GM12878 (cell line): Measurements from ENCODE around the gene TBXAS1. TPM values are rescaled to one million over a fixed set of nuclear protein-coding genes. Genes with fewer than 3 reads are reported as not detected.

Source experiments
- CBX3 ChIP-seq: fragments of 200-600 bp; sonication (generic); IDR thresholded peaks from 2 replicates; pipeline ENCODE4 v1.6.1; 2016; ENCODE audit warnings: low read depth, borderline replicate concordance
- CREB1 ChIP-seq: IDR thresholded peaks from 2 replicates; pipeline ENCODE4 v1.6.1; 2012; ENCODE audit warnings: low read depth, mild to moderate bottlenecking, inconsistent platforms
- EZH2 ChIP-seq: IDR thresholded peaks from 2 replicates; pipeline ENCODE4 v1.6.1; 2012; ENCODE audit warnings: low read depth, mild to moderate bottlenecking, control low read depth, inconsistent platforms, low read length, borderline replicate concordance; ENCODE audit not compliant: control insufficient read depth
- KLF5 ChIP-seq: fragments of 450-650 bp; IDR thresholded peaks from 2 replicates; pipeline ENCODE4 v1.6.1; 2014; ENCODE audit warnings: mild to moderate bottlenecking; ENCODE audit not compliant: partially characterized antibody
- NFYB ChIP-seq: IDR thresholded peaks from 2 replicates; pipeline ENCODE4 v1.6.1; 2011; ENCODE audit warnings: low read depth, mild to moderate bottlenecking, low read length, improper control_type of control experiment, moderate library complexity; ENCODE audit not compliant: insufficient read depth
- NR2C2 ChIP-seq: IDR thresholded peaks from 2 replicates; pipeline ENCODE4 v1.6.1; 2011; ENCODE audit warnings: borderline replicate concordance, low read depth; ENCODE audit not compliant: control insufficient read depth, insufficient read length
- PML ChIP-seq: IDR thresholded peaks from 2 replicates; pipeline ENCODE4 v1.6.1; 2012; ENCODE audit warnings: low read length, inconsistent platforms
- POLR2A ChIP-seq: IDR thresholded peaks from 2 replicates; pipeline ENCODE4 v1.6.1; 2011; ENCODE audit warnings: low read depth, mild to moderate bottlenecking, low read length
- RAD21 ChIP-seq: IDR thresholded peaks from 2 replicates; pipeline ENCODE4 v1.6.1; 2011; ENCODE audit warnings: mild to moderate bottlenecking, low read depth, low read length, moderate library complexity; ENCODE audit not compliant: insufficient read depth
- RELB ChIP-seq: fragments of 450-650 bp; IDR thresholded peaks from 2 replicates; pipeline ENCODE4 v1.6.1; 2017; ENCODE audit warnings: low read depth, mild to moderate bottlenecking, moderate library complexity
- RUNX3 ChIP-seq: IDR thresholded peaks from 2 replicates; pipeline ENCODE4 v1.6.1; 2012; ENCODE audit warnings: low read length, inconsistent platforms
- SIX5 ChIP-seq: IDR thresholded peaks from 2 replicates; pipeline ENCODE4 v1.6.1; 2011; ENCODE audit warnings: mild to moderate bottlenecking, low read depth, low read length, moderate library complexity; ENCODE audit not compliant: severe bottlenecking
- SMC3 ChIP-seq: IDR thresholded peaks from 2 replicates; pipeline ENCODE4 v1.6.1; 2011; ENCODE audit warnings: low read length, improper control_type of control experiment, borderline replicate concordance
- SP1 ChIP-seq: IDR thresholded peaks from one replicate; pipeline ENCODE4 v1.6.1; 2011; ENCODE audit warnings: low read depth, low read length
- SPI1 ChIP-seq: IDR thresholded peaks from 2 replicates; pipeline ENCODE4 v1.6.1; 2011; ENCODE audit warnings: low read depth, mild to moderate bottlenecking, low read length, moderate library complexity, borderline replicate concordance; ENCODE audit not compliant: insufficient read depth
- SUZ12 ChIP-seq: fragments of 200-600 bp; sonication (generic); IDR thresholded peaks from one replicate; pipeline ENCODE4 v1.6.1; 2018; ENCODE audit warnings: antibody characterized with exemption, mild to moderate bottlenecking; ENCODE audit not compliant: unreplicated experiment
- TBL1XR1 ChIP-seq: IDR thresholded peaks from 2 replicates; pipeline ENCODE4 v1.6.1; 2012; ENCODE audit warnings: low read depth, low read length, improper control_type of control experiment
- YBX1 ChIP-seq: fragments of 450-650 bp; IDR thresholded peaks from 2 replicates; pipeline ENCODE4 v1.6.1; 2016; ENCODE audit warnings: antibody characterized with exemption
- ZNF24 ChIP-seq: fragments of 450-650 bp; IDR thresholded peaks from 2 replicates; pipeline ENCODE4 v1.6.1; 2017; ENCODE audit warnings: antibody characterized with exemption, mild to moderate bottlenecking
- ZNF384 ChIP-seq: IDR thresholded peaks from 2 replicates; pipeline ENCODE4 v1.6.1; 2012; ENCODE audit warnings: low read depth, mild to moderate bottlenecking, low read length, improper control_type of control experiment, borderline replicate concordance
- ZNF592 ChIP-seq: fragments of 450-650 bp; IDR thresholded peaks from 2 replicates; pipeline ENCODE4 v1.6.1; 2017; ENCODE audit warnings: mild to moderate bottlenecking, moderate library complexity
- polyA plus RNA-seq, 11 experiments: library from polyadenylated mRNA; depleted of rRNA in 4 of 11; unstranded in 6 of 11; stranded (reverse) in 5 of 11; fragments of >200 nt; fragmentation: Nextera tagmentation in 4 of 11; fragmentation: Illumina TruSeq in 1 of 11; extraction: Ambion mirVana in 4 of 11; extraction: Trizol in 1 of 11; gene quantifications; 1 replicate in 1 of 11; 2 replicates in 10 of 11; pipeline versions ENCODE4 v1.2.1 to v1.2.3, GENCODE V29; 2011 to 2016; ENCODE audit warnings: inconsistent platforms in 2 of 11, missing spikeins in 2 of 11, low read depth in 1 of 11
- total RNA-seq, 4 experiments: library from RNA; depleted of rRNA in 3 of 4; stranded (reverse); fragments of >200 nt in 3 of 4; fragmentation: Illumina TruSeq in 1 of 4; extraction: Trizol in 1 of 4; gene quantifications; 2 replicates each; pipeline versions ENCODE4 v1.2.1 to v1.2.3, GENCODE V29; 2013 to 2021
- TF ChIP-seq, protein P1 (sequence below): IDR thresholded peaks from 2 replicates; pipeline ENCODE4 v1.6.1; 2012; ENCODE audit warnings: low read depth, low read length, improper control_type of control experiment

TBXAS1 gene
- total and polyA plus RNA-seq, 10 of the 15 experiments (the other 5 are each of a cell fraction or from before 2014, with no cell fraction given): 1.5 to 32.7 (median 16.3) TPM

DNA sequence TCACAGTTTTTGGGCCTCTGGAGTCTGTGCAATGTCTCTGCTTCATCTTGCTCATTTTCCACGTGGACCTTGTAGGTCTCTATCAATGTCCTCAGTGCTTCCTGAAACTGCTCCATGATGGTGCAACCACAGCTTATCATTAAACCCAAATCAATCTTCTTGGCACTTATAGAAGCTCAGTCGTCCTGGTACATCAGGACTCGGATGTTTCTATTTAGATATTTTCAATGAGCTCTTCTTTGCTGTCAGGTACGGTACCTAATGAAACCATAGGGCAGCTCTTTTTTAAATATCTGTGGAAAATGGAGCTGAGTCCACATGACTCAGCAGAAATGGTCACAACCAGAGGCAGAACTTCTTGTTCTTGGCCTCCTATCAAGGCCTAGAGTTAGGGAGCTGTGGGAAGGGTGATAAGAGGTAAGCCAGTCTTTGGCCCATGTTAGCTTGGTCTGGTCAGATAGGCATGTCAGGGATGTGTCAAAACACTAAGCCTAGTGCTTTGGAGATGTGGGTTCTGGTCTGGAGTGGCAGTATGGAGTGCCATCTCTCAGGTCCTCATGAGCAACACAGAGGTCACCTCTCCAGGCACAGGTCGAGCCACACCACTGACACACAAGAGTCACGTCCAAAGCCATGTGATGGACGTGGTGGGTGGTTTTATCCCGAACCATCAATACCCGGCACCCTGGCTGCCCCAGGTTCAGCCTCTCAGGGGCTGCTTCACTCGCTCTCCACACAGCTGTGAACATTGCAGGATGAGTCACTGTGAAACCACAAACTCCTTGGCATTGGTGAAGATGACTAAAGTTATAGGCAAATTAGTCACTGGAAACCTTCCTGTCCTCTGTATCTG lies 87.0 kb downstream of the TBXAS1 start (continued):
- no peak for TF ChIP-seq ZNF592
- peak; percentile 99 for TF ChIP-seq RUNX3
- no peak for TF ChIP-seq ZNF24
- TF ChIP-seq RELB: peak; percentile 22; the same call in 1 of the 2 replicates
- no peak for TF ChIP-seq KLF5
- TF ChIP-seq POLR2A: peak; percentile 58
- TF ChIP-seq TBL1XR1: no peak
- no peak for TF ChIP-seq NR2C2
- no peak for TF ChIP-seq YBX1
- TF ChIP-seq PML: no peak
- no peak for TF ChIP-seq SUZ12
- peak; percentile 15 for TF ChIP-seq SP1
- TF ChIP-seq NFYB: no peak
- no peak for TF ChIP-seq SMC3
- TF ChIP-seq SPI1: no peak
- TF ChIP-seq EZH2: no peak
- TF ChIP-seq, protein P1, sequence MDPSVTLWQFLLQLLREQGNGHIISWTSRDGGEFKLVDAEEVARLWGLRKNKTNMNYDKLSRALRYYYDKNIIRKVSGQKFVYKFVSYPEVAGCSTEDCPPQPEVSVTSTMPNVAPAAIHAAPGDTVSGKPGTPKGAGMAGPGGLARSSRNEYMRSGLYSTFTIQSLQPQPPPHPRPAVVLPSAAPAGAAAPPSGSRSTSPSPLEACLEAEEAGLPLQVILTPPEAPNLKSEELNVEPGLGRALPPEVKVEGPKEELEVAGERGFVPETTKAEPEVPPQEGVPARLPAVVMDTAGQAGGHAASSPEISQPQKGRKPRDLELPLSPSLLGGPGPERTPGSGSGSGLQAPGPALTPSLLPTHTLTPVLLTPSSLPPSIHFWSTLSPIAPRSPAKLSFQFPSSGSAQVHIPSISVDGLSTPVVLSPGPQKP: no peak
- no peak for TF ChIP-seq SIX5
- no peak for TF ChIP-seq CBX3
- TF ChIP-seq CREB1: peak; percentile 53; the same call in 1 of the 2 replicates
- TF ChIP-seq RAD21: peak; percentile 24; the same call in 1 of the 2 replicates
- TF ChIP-seq ZNF384: no peak
